H9 (cell line): ENCODE measurements around the gene ZNF69. TPM values are rescaled to one million over a fixed set of nuclear protein-coding genes. Genes with fewer than 3 reads are reported as not detected.
"Not testable (repeated sequence)": the region's sequence is repeated elsewhere in the genome, so short reads cannot be mapped to it uniquely, and the experiment has no call there.

Experiments
- DNase-seq: peaks from one replicate; pipeline ENCODE4 v3.0.0-alpha.2; 2017
- H2AFZ ChIP-seq: one replicate; pipeline ENCODE4 v1.6.1; 2013; ENCODE audit warnings: mild to moderate bottlenecking, low read length, control low read depth, moderate library complexity
- H2AK5ac ChIP-seq: 2 replicates; pipeline ENCODE4 v1.6.1; 2013; ENCODE audit warnings: low read length, control low read depth, mixed read lengths; ENCODE audit not compliant: insufficient read length
- H2BK120ac ChIP-seq: one replicate; pipeline ENCODE4 v1.6.1; 2013; ENCODE audit warnings: low read depth, mild to moderate bottlenecking, low read length, control low read depth, inconsistent platforms; ENCODE audit not compliant: poor library complexity, severe bottlenecking
- H2BK12ac ChIP-seq: 2 replicates; pipeline ENCODE4 v1.6.1; 2013; ENCODE audit warnings: low read length, control low read depth, mixed read lengths, low read depth; ENCODE audit not compliant: insufficient read length
- H2BK15ac ChIP-seq: 2 replicates; pipeline ENCODE4 v1.6.1; 2013; ENCODE audit warnings: low read depth, low read length, control low read depth
- H2BK20ac ChIP-seq: one replicate; pipeline ENCODE4 v1.6.1; 2013; ENCODE audit warnings: low read depth, mild to moderate bottlenecking, low read length, control low read depth, inconsistent platforms; ENCODE audit not compliant: poor library complexity, severe bottlenecking
- H2BK5ac ChIP-seq: 2 replicates; pipeline ENCODE4 v1.6.1; 2013; ENCODE audit warnings: low read length, control low read depth, mixed read lengths; ENCODE audit not compliant: insufficient read length
- H3K14ac ChIP-seq: 2 replicates; pipeline ENCODE4 v1.6.1; 2013; ENCODE audit warnings: low read length, control low read depth; ENCODE audit not compliant: insufficient read depth
- H3K18ac ChIP-seq: 2 replicates; pipeline ENCODE4 v1.6.1; 2013; ENCODE audit warnings: low read depth, mild to moderate bottlenecking, mixed read lengths, low read length, control low read depth; ENCODE audit not compliant: insufficient read length
- H3K23ac ChIP-seq: 2 replicates; pipeline ENCODE4 v1.6.1; 2013; ENCODE audit warnings: low read length, control low read depth, mixed read lengths, low read depth; ENCODE audit not compliant: insufficient read length
- H3K23me2 ChIP-seq: 2 replicates; pipeline ENCODE4 v1.6.1; 2013; ENCODE audit warnings: low read depth, mild to moderate bottlenecking, mixed read lengths, low read length, control low read depth; ENCODE audit not compliant: insufficient read length, poor library complexity, severe bottlenecking
- H3K27ac ChIP-seq: 2 replicates; pipeline ENCODE4 v1.5.1; 2013; ENCODE audit warnings: low read length, control low read depth, mixed read lengths, low read depth; ENCODE audit not compliant: insufficient read length
- H3K27me3 ChIP-seq: 2 replicates; pipeline ENCODE4 v1.6.1; 2013; ENCODE audit warnings: low read length, control low read depth, inconsistent platforms; ENCODE audit not compliant: insufficient read depth
- H3K4ac ChIP-seq: 2 replicates; pipeline ENCODE4 v1.6.1; 2013; ENCODE audit warnings: low read depth, mild to moderate bottlenecking, control low read depth, inconsistent platforms, low read length, moderate library complexity
- H3K4me1 ChIP-seq: 2 replicates; pipeline ENCODE4 v1.6.1; 2013; ENCODE audit warnings: low read length, control low read depth, inconsistent platforms; ENCODE audit not compliant: insufficient read depth
- H3K4me2 ChIP-seq: 2 replicates; pipeline ENCODE4 v1.6.1; 2013; ENCODE audit warnings: low read length, control low read depth, mixed read lengths; ENCODE audit not compliant: insufficient read length, insufficient read depth
- H3K56ac ChIP-seq: 2 replicates; pipeline ENCODE4 v1.6.1; 2013; ENCODE audit warnings: low read depth, mild to moderate bottlenecking, mixed read lengths, low read length, control low read depth; ENCODE audit not compliant: insufficient read length
- H3K79me1 ChIP-seq: 2 replicates; pipeline ENCODE4 v1.6.1; 2013; ENCODE audit warnings: low read depth, mild to moderate bottlenecking, moderate library complexity, low read length, control low read depth, inconsistent platforms; ENCODE audit not compliant: insufficient read depth, poor library complexity, severe bottlenecking
- H3K79me2 ChIP-seq: 2 replicates; pipeline ENCODE4 v1.6.1; 2013; ENCODE audit warnings: low read length, control low read depth, inconsistent platforms; ENCODE audit not compliant: insufficient read depth
- H3K9ac ChIP-seq: 2 replicates; pipeline ENCODE4 v1.6.1; 2013; ENCODE audit warnings: low read length, control low read depth, mixed read lengths; ENCODE audit not compliant: insufficient read length; ENCODE audit errors: extremely low read depth
- H3K9me3 ChIP-seq: one replicate; pipeline ENCODE4 v1.6.1; 2013; ENCODE audit warnings: low read depth, low read length, inconsistent platforms; ENCODE audit not compliant: control insufficient read depth
- H3T11ph ChIP-seq: one replicate; pipeline ENCODE4 v1.6.1; 2013; ENCODE audit warnings: mild to moderate bottlenecking, low read length, control low read depth, inconsistent platforms
- H4K20me1 ChIP-seq: one replicate; pipeline ENCODE4 v1.6.1; 2013; ENCODE audit not compliant: control insufficient read depth, insufficient read length, insufficient read depth
- H4K5ac ChIP-seq: 2 replicates; pipeline ENCODE4 v1.6.1; 2013; ENCODE audit warnings: low read depth, mild to moderate bottlenecking, mixed read lengths, low read length, control low read depth; ENCODE audit not compliant: insufficient read length
- H4K8ac ChIP-seq: replicated peaks from 2 replicates; pipeline ENCODE4 v1.6.1; 2013; ENCODE audit warnings: low read length, control low read depth, mixed read lengths, low read depth; ENCODE audit not compliant: insufficient read length
- H4K91ac ChIP-seq: 2 replicates; pipeline ENCODE4 v1.6.1; 2013; ENCODE audit warnings: low read depth, mild to moderate bottlenecking, moderate library complexity, mixed read lengths, low read length, control low read depth; ENCODE audit not compliant: insufficient read length
- H3K27ac Mint-ChIP-seq, 3 experiments: 2 replicates in 2 of 3; 3 replicates in 1 of 3; pipeline ENCODE4 v1.8.0; 2020 to 2021; ENCODE audit warnings: mixed read lengths in 3 of 3, mild to moderate bottlenecking in 1 of 3, moderate library complexity in 1 of 3
- H3K27me3 Mint-ChIP-seq: 2 replicates; pipeline ENCODE4 v1.8.0; 2021; ENCODE audit warnings: low read depth, mild to moderate bottlenecking, moderate library complexity, mixed read lengths
- H3K36me3 Mint-ChIP-seq, 3 experiments: 2 replicates in 2 of 3; 3 replicates in 1 of 3; pipeline ENCODE4 v1.8.0; 2020 to 2021; ENCODE audit warnings: low read depth in 3 of 3, mixed read lengths in 3 of 3; ENCODE audit not compliant: insufficient read depth in 1 of 3
- H3K4me1 Mint-ChIP-seq, 2 experiments: 2 replicates each; pipeline ENCODE4 v1.8.0; 2020; ENCODE audit warnings: mixed read lengths in 2 of 2
- H3K4me3 Mint-ChIP-seq, 2 experiments: 2 replicates in 1 of 2; 3 replicates in 1 of 2; pipeline ENCODE4 v1.8.0; 2020 to 2021; ENCODE audit warnings: mild to moderate bottlenecking in 2 of 2, mixed read lengths in 2 of 2, moderate library complexity in 1 of 2
- H3K9me3 Mint-ChIP-seq, 2 experiments: 2 replicates in 1 of 2; 3 replicates in 1 of 2; pipeline ENCODE4 v1.8.0; 2020; ENCODE audit warnings: mild to moderate bottlenecking in 2 of 2, mixed read lengths in 2 of 2, moderate library complexity in 1 of 2
- CTCF ChIP-seq: fragments of 200-600 bp; sonication (generic); conservative IDR thresholded peaks from 3 replicates; pipeline ENCODE4 v1.8.0; 2021; ENCODE audit warnings: antibody characterized with exemption, mild to moderate bottlenecking
- WGBS: extraction: QIAGEN DNeasy Blood & Tissue Kit; methylation state at CpG from one replicate; pipeline ENCODE4 v1.1.7; 2013; ENCODE audit warnings: missing lambda C conversion rate, low lambda C conversion rate, mixed read lengths; ENCODE audit not compliant: insufficient read length; ENCODE audit errors: extremely low coverage; 5-methylcytosine and 5-hydroxymethylcytosine counted together
- total RNA-seq: library from RNA; stranded (reverse); gene quantifications from 2 replicates; pipeline ENCODE4 v1.2.1, GENCODE V29; 2021

Gene ZNF69
- total RNA-seq, 1 experiment from 2014 or later, result 27.3 TPM

GRCh38 chr19:11931513-11931912 lies 43.9 kb downstream of the ZNF69 start:
- Histone ChIP-seq H3K27ac (no peak overlapping the region), H3K79me1 (peaks cover 8% of the 10 kb centered on the region), H4K20me1 (no peaks in the 10 kb centered on the region), H2BK5ac (no peak overlapping the region), H2BK15ac (no peak overlapping the region), H3K79me2 (peaks cover 2% of the 10 kb centered on the region; the same call in 1 of the 2 replicates), H2AFZ (no peak overlapping the region), H2BK12ac (no peak overlapping the region), H3K23ac (no peak overlapping the region), H3K23me2 (no peaks in the 10 kb centered on the region), H2BK20ac (no peak overlapping the region), H4K5ac (no peak overlapping the region), H4K8ac (no peak overlapping the region), H3T11ph (no peak overlapping the region), H2AK5ac (no peak overlapping the region), H3K27me3 (no peaks in the 10 kb centered on the region), H3K4me1 (no peaks in the 10 kb centered on the region), H3K9ac (no peak overlapping the region), H3K4ac (no peak overlapping the region), H3K56ac (no peak overlapping the region), H2BK120ac (no peak overlapping the region), H3K4me2 (no peak overlapping the region), H3K18ac (no peak overlapping the region), H3K14ac (no peak overlapping the region), H4K91ac (no peak overlapping the region), H3K9me3 (no peaks in the 10 kb centered on the region)
- Mint-ChIP-seq H3K27me3 (no peaks in the 10 kb centered on the region), H3K4me3 (no peak overlapping the region), H3K9me3 (peaks cover 26 to 75% of the 10 kb centered on the region in 2 experiments), H3K36me3 (peaks cover 29 to 77% (median 72%) of the 10 kb centered on the region in 3 experiments), H3K4me1 (no peaks in the 10 kb centered on the region; a peak in 1 of 4 replicates), H3K27ac (no peak overlapping the region)
- no peak for TF ChIP-seq CTCF
- no peak for DNase-seq
- no CpG with 5 or more reads among the region's 3 CpGs for WGBS

GRCh38 chr19:11935829-11936228 lies 48.2 kb downstream of the ZNF69 start:
- H3K23me2 ChIP-seq, H2BK120ac ChIP-seq, H4K20me1 ChIP-seq, H3K27ac Mint-ChIP-seq, H3K4me2 ChIP-seq, H3K27me3 Mint-ChIP-seq, H3K23ac ChIP-seq, H3K27ac ChIP-seq, H3T11ph ChIP-seq, H3K4me1 Mint-ChIP-seq, H3K79me1 ChIP-seq, H3K79me2 ChIP-seq, H3K9ac ChIP-seq, H3K4me1 ChIP-seq, H2BK12ac ChIP-seq, H3K18ac ChIP-seq, H4K8ac ChIP-seq, H2AFZ ChIP-seq, H3K4me3 Mint-ChIP-seq, H3K4ac ChIP-seq, H2BK20ac ChIP-seq, H3K9me3 ChIP-seq, H4K5ac ChIP-seq, H3K56ac ChIP-seq, H2AK5ac ChIP-seq, DNase-seq, H3K14ac ChIP-seq, H3K27me3 ChIP-seq, H4K91ac ChIP-seq, H2BK5ac ChIP-seq, H2BK15ac ChIP-seq: not testable (repeated sequence)
- peaks cover 63 to 79% of the 10 kb centered on the region in 2 experiments for H3K9me3 Mint-ChIP-seq
- H3K36me3 Mint-ChIP-seq, result peaks cover 58 to 74% (median 71%) of the 10 kb centered on the region in 3 experiments
- no CpG with 5 or more reads among the region's 3 CpGs for WGBS
